Loucy (cell line): ENCODE results near the gene SIK2.

Experiments
- H2AFZ ChIP-seq: fragments of 200-600 bp; sonication (generic); 2 replicates; pipeline ENCODE4 v1.6.0; 2016; ENCODE audit warnings: antibody characterized with exemption, mild to moderate bottlenecking, low read length, moderate library complexity
- H3F3A ChIP-seq: fragments of 200-600 bp; 2 replicates; pipeline ENCODE4 v1.6.0; 2016; ENCODE audit warnings: antibody characterized with exemption, low read depth, mild to moderate bottlenecking
- H3K27me3 ChIP-seq: fragments of 200-600 bp; sonication (generic); 2 replicates; pipeline ENCODE4 v1.6.1; 2014; ENCODE audit warnings: low read length, mild to moderate bottlenecking; ENCODE audit not compliant: insufficient read depth, poor library complexity, severe bottlenecking
- H3K36me3 ChIP-seq: fragments of 200-600 bp; sonication (generic); 2 replicates; pipeline ENCODE4 v1.6.1; 2016; ENCODE audit warnings: low read length; ENCODE audit not compliant: insufficient read depth
- H3K4me1 ChIP-seq: fragments of 200-600 bp; sonication (generic); 2 replicates; pipeline ENCODE4 v1.5.1; 2014; ENCODE audit warnings: low read length, mild to moderate bottlenecking; ENCODE audit not compliant: insufficient read depth, poor library complexity, severe bottlenecking
- H3K4me2 ChIP-seq: fragments of 200-600 bp; sonication (generic); 2 replicates; pipeline ENCODE4 v1.6.0; 2014; ENCODE audit warnings: antibody characterized with exemption, low read length, low read depth, mild to moderate bottlenecking; ENCODE audit not compliant: poor library complexity, severe bottlenecking
- H3K4me3 ChIP-seq: fragments of 200-600 bp; sonication (generic); 2 replicates; pipeline ENCODE4 v1.5.1; 2014; ENCODE audit warnings: low read length, mild to moderate bottlenecking, mixed read lengths; ENCODE audit not compliant: poor library complexity, severe bottlenecking
- H3K79me2 ChIP-seq: fragments of 200-600 bp; sonication (generic); 2 replicates; pipeline ENCODE4 v1.6.1; 2014; ENCODE audit warnings: low read length; ENCODE audit not compliant: insufficient read depth
- H3K9ac ChIP-seq: fragments of 200-600 bp; sonication (generic); 2 replicates; pipeline ENCODE4 v1.6.0; 2014; ENCODE audit warnings: mild to moderate bottlenecking, low read depth, low read length, moderate library complexity; ENCODE audit not compliant: poor library complexity, severe bottlenecking
- H3K9me2 ChIP-seq: fragments of 200-600 bp; sonication (generic); replicated peaks from 2 replicates; pipeline ENCODE4 v1.6.1; 2016; ENCODE audit warnings: low read depth, low read length, mixed read lengths
- H3K9me3 ChIP-seq: fragments of 200-600 bp; sonication (generic); 2 replicates; pipeline ENCODE4 v1.6.1; 2014; ENCODE audit warnings: mild to moderate bottlenecking, antibody characterized with exemption, low read length, low read depth; ENCODE audit not compliant: insufficient read depth
- H4K20me1 ChIP-seq: fragments of 200-600 bp; sonication (generic); 2 replicates; pipeline ENCODE4 v1.6.0; 2014; ENCODE audit warnings: antibody characterized with exemption, low read length, mild to moderate bottlenecking; ENCODE audit not compliant: insufficient read depth, poor library complexity, severe bottlenecking
- CTCF ChIP-seq: fragments of 200-600 bp; sonication (generic); conservative IDR thresholded peaks from 2 replicates; pipeline ENCODE4 v1.5.1; 2014; ENCODE audit warnings: mild to moderate bottlenecking, antibody characterized with exemption, low read length
- EZH2phosphoT487 ChIP-seq: fragments of 200-600 bp; IDR thresholded peaks from 2 replicates; pipeline ENCODE4 v1.6.1; 2018; ENCODE audit warnings: antibody characterized with exemption, mild to moderate bottlenecking, moderate library complexity, borderline replicate concordance

SIK2 gene

DNA sequence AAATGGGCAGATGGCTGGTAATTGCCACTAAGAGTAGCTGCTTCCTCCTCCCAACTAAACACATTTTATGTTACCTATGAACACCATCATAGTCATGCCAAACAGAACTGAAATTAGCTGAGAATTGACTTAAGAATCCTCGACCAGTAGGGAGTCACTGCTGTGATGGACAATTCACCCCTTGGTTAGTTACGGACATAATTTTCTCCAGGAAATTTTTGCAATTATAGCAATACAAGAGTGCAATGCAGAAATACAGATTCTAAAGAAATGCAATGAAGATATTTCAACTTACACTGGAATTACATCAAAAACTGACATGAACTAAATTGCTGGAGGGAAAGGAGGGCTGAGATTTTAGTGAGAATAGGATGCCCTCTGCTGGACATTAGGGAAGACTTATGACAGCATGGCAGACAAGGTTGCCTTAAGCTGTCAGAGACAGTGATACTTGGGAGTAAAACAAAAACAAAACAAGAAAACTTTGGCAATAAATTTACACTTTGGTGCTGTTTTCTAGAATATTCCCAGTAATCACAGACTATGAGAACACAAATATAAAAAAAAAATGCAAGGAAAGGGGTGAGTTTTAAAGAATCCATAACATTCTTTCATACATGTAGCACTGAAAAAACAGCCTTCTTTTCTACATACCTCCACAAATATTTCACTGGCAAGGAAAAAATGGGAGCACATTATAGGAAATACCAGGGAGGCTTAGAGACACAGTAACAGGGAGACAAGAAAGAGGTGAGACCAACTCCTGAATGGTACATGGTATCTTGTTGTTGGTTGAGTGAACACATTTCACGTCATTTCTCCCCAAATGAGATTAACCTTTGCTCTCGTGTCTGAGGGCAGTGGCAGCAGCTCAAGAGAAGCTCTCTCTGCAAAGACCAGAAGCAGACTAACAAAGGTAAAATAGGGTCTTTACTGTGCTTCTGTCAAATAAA, 175.1 kb downstream of the SIK2 start:
- no peak overlapping the region for H3K4me3 ChIP-seq
- no peaks in the 10 kb centered on the region for H3K79me2 ChIP-seq
- no peak for TF ChIP-seq EZH2phosphoT487
- TF ChIP-seq CTCF = peak; percentile 88
- no peaks in the 10 kb centered on the region for H3F3A ChIP-seq
- H3K9ac ChIP-seq = no peak overlapping the region
- no peaks in the 10 kb centered on the region for H3K9me3 ChIP-seq
- no peaks in the 10 kb centered on the region for H3K9me2 ChIP-seq
- H3K36me3 ChIP-seq = no peaks in the 10 kb centered on the region; the same call in 1 of the 2 replicates
- no peaks in the 10 kb centered on the region for H3K4me1 ChIP-seq
- no peak overlapping the region for H2AFZ ChIP-seq
- H3K4me2 ChIP-seq = no peak overlapping the region
- no peaks in the 10 kb centered on the region for H4K20me1 ChIP-seq
- H3K27me3 ChIP-seq = no peaks in the 10 kb centered on the region

DNA sequence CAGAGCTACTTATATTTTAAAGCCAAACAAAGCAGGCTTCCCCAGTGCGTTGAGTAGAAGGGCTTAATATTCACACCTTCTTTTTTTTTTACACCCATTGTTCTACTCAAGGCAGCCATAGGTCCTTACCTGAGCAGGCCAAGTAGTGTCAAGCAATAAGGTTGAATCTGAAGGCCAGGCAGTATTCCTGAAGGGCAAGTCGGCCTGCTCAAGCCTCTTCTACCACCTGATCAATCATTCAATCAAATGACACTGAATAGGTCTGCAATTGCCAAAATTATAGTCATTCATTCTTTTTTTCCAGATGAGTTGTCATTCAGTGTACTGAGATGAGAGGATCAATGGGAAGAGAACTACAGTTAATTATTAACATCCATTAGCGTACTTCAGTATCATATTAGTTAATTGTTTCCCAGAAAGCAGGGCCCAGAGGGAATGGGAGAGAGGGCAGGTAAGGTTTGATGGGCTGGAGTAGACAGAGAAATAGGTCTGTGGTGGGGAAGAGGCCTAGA, 175.9 kb downstream of the SIK2 start:
- no peaks in the 10 kb centered on the region for H3K27me3 ChIP-seq
- no peaks in the 10 kb centered on the region for H3K9me2 ChIP-seq
- H3K9ac ChIP-seq = no peak overlapping the region
- H3K4me3 ChIP-seq = no peak overlapping the region
- no peaks in the 10 kb centered on the region; the same call in 1 of the 2 replicates for H3K36me3 ChIP-seq
- H3K79me2 ChIP-seq = no peaks in the 10 kb centered on the region
- no peaks in the 10 kb centered on the region for H3K4me1 ChIP-seq
- H4K20me1 ChIP-seq = no peaks in the 10 kb centered on the region
- H2AFZ ChIP-seq = no peak overlapping the region
- no peak for TF ChIP-seq CTCF
- no peak for TF ChIP-seq EZH2phosphoT487
- no peak overlapping the region for H3K4me2 ChIP-seq
- H3F3A ChIP-seq = no peaks in the 10 kb centered on the region
- H3K9me3 ChIP-seq = no peaks in the 10 kb centered on the region

GRCh38 chr11:111779118-111779517, 176.9 kb downstream of the SIK2 start:
- H3K27me3 ChIP-seq = no peaks in the 10 kb centered on the region
- no peaks in the 10 kb centered on the region for H3K79me2 ChIP-seq
- no peak overlapping the region for H3K4me2 ChIP-seq
- H2AFZ ChIP-seq = no peak overlapping the region
- no peak overlapping the region for H3K9ac ChIP-seq
- H3K9me2 ChIP-seq = no peaks in the 10 kb centered on the region
- H3F3A ChIP-seq = no peaks in the 10 kb centered on the region
- TF ChIP-seq EZH2phosphoT487 (no peak), CTCF (no peak)
- H3K36me3 ChIP-seq = no peaks in the 10 kb centered on the region; the same call in 1 of the 2 replicates
- no peaks in the 10 kb centered on the region for H3K9me3 ChIP-seq
- H3K4me1 ChIP-seq = no peaks in the 10 kb centered on the region
- no peak overlapping the region for H3K4me3 ChIP-seq
- no peaks in the 10 kb centered on the region for H4K20me1 ChIP-seq
